NCI-H146 treated with DMSO at 0.1 percent for 48 hours (cell line): ENCODE data around the gene DDAH1.

Source experiments
- DNase-seq: peaks from one replicate; lab custom pipeline; 2025; ENCODE audit not compliant: unreplicated experiment; lab: John Stamatoyannopoulos, UW

The DDAH1 gene

GRCh38 chr1:85308833-85309350, 156.1 kb downstream of the DDAH1 start:
- DNase-seq: no peak

- peak; percentile 54 for DNase-seq
These were observed 156.7 kb downstream of the DDAH1 start for GRCh38 chr1:85307987-85308832.

GRCh38 chr1:85306236-85306635, 158.7 kb downstream of the DDAH1 start:
- no peak for DNase-seq

GRCh38 chr1:85303440-85304162, 161.4 kb downstream of the DDAH1 start:
- no peak for DNase-seq

DNA sequence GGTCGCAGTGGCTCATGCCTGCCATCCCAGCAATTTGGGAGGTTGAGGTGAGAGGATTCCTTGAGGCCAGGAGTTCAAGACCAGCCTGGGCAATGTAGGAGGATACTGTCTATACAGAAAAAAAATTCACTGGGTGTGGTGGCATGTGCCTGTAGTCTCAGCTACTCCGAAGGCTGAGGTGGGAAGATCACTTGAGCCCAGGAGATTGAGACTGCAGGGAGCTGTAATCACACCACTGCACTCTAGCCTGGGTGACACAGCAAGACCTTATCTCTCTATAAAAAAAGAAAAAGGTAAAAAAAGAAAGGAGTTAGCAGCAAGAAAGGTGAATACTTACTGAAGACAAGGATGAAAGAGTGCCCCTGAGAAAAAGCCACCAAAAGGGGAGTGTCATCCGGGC, 164.8 kb downstream of the DDAH1 start:
- DNase-seq: no peak

DNA sequence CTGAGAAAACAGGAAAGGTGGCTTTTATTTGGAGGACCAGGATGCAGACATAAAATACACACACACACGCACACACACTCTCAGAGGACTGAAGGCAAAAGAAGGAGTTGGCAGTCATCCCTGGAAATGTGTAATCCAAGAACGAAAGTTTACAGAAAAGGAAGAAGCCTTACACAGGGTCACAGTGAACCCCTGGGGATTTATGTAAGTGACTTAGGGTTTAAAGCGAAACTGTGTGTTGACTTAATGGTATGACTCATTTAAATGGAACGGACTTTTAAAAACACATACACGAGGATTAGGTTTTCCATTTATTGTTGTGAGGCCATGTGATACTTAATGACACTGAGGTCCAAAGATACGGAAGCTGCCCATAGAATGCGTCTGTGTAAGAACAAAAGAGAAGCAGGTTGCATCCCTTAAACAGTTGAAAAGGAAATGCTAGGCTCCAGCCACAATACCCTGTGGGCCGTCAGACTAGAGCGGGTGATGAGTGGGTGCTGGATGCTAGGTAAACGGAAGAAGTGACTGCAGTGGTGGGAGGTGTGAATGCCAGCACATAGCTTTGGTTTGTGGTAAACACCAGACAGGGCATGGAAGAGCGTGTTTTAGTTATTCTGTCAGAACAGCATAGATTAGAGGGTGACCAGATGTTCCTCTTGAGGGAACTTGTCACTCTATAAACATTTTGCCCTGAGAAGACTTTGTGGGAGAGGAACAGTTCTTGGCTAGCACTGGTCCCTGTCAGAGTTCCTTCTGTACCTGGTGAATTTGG, 166.9 kb downstream of the DDAH1 start:
- peak; percentile 41 for DNase-seq

DNA sequence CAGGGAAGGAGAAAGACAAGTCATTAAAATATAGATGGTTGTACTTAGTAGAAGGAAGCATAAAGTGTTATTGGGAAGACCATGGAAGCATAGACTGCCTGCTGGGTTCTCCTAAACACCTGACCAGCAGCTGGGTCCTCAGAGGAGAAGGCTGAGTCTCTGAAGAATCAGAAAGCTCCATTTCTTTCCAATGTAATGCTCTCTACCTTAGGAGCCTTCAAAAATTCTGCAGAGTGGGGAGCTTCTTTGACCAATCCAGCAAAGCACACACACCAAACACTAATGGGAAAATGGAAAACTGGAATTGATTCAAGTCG, 167.5 kb downstream of the DDAH1 start:
- no peak for DNase-seq

DNA sequence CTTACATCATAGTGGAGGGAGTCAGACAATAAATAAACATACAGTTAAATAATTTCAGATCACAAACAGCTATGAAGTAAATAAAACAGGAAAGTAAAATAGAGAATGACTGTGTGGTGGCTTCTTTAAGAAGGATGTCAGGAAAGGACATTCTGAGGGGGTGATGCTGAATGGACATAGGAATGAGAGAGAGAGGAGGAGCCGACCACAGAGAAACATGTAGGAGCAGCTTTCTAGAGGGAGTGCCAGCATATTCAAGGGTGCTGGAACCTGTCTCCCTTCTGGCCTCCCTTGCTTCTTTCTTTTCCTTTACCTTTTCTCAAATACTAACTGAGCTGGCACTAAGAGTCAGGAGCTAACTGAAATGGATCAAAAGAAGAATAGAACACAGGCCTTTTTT, 168.0 kb downstream of the DDAH1 start:
- DNase-seq: no peak

GRCh38 chr1:85295654-85296053, 169.3 kb downstream of the DDAH1 start:
- DNase-seq: no peak

GRCh38 chr1:85295006-85295431, 169.9 kb downstream of the DDAH1 start:
- no peak for DNase-seq

DNA sequence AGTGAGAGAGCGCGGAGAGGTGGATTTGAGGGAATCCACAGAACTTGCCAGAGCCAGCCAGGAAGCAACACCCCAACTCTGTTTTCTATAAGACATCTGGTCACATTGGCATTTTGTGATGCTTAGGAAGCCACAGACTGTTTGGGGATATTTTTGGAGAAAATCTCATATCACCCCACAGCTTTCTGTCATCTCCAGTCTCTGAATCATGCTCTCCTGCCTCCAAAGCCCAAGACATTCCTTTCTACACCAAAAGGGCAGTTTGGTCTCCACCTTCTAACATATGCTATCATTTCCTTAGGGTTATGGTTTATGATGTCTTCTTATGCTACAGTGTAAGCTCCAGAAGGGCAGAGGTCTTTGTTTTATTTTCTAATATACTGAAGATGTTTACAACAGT, 174.1 kb downstream of the DDAH1 start:
- DNase-seq: no peak

DNA sequence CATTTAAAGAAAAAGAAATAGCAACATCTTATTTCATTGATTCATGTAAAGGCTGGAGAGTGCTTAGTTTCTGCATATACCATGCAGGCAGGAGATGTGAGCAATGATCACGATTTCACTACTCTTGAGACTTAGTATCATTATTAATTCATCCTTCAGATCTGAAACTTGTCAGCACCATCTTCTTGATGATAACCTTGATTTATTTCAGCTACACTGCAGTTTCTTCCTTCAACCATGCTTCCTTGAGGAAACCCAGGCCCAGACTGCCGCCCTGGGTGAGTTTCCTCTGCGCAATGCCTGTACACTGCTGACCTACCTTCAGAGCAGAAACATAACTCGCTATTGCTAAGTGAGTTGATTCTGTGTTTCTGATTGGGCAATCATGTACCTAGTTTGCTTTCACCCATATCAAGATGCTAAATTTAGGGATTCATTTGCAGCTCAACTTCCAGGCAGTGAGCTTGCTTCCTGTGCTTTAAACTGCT, 175.1 kb downstream of the DDAH1 start:
- DNase-seq: no peak

- no peak for DNase-seq
These were observed 175.6 kb downstream of the DDAH1 start for GRCh38 chr1:85289207-85289847.

DNA sequence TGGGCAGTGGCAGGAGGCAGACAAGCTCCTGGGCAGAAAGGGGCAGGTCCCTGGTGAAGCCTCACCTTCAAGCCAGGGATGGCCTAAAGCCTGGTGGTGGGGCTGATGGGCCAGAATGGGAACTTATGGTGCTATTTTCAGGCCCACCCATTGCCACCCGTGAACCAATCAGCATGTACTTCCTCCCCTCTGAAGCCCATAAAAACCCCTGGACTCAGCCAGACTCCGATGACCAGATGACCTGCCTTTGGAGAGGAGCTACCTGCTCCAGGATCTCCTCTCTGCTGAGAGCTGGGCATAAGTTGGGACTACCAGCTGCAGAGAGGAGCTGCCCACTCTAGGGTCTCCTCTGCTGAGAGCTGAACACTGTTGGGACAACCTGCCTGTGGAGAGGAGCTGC, 180.8 kb downstream of the DDAH1 start:
- no peak for DNase-seq

GRCh38 chr1:85283475-85284199, 181.3 kb downstream of the DDAH1 start:
- no peak for DNase-seq

DNA sequence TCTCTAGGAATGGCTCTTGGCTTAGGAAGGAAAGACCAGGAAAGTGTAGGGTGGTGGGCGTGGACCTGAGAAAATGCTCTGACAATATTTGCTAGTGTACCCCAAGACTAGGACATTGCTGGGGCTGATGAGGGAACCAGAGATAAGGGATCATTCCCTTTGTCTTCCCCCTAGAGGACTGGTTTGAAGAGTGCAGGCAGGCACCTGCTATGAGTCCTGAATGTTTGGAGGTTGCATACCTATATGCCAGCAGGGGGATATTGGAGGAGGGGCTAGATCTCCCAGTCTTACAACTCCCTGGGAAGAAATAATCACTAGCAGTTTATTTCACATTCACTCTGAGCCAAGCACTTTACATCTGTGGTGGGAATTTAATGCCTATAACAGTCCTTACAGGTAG, 182.5 kb downstream of the DDAH1 start:
- DNase-seq: no peak

DNA sequence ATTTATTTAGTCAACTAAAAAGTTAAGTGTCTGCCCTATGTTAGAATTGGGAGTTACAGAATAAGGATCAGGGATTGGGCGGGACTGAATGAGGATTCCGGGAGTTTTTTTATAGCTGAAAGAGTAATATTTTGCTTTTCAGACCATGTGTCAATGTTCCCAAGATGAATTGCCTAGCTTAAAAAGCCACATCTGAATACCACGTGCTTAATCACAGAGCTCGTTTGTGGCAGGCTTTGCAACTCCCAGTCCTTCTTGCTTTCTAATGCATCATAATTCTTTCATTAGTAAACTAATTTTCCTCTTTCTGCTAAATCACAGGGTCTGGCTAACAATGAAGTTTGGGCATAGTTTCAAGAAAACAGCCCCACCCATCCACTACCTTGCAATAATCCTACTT, 184.3 kb downstream of the DDAH1 start:
- DNase-seq: no peak

GRCh38 chr1:85279458-85280080, 185.4 kb downstream of the DDAH1 start:
- DNase-seq: no peak

GRCh38 chr1:85278853-85279314, 186.1 kb downstream of the DDAH1 start:
- DNase-seq: no peak

GRCh38 chr1:85277802-85278201, 187.2 kb downstream of the DDAH1 start:
- DNase-seq: no peak
